ENCODE data around the gene PXN.

DNA sequence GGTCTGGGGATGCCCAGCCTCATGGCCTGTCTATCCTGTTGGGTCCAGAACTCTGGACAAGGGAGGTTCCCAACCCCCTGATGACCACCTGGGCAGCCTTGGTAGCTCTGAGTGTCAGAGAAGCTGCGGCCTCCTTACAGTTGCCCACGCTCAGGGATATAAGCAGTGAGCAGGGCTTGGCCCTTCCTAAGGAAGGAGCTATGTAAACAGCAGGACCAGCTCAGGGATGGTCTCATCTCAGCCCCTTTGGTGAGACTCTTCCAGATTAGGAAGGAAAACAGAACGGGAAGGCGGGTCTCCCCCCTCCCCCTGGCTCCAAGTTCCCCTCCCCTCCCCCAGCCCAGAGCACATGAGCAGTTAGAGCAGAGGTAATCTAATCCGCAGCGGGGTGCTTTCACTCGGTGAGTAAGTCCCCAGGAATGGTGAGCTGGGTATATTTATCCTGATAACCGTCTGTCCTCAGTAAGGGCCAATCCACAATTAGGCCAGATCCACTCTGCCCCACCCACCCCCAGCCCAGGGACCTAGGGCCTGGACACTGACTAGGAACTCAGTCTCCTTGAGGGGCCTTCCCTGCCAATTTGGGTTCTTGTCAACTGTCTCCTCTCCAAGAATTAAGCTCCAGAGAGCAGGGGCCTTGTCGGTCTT is 35.1 kb downstream of the PXN start:
- TF ChIP-seq GATA2 (IDR thresholded peaks at IDR 0.05; ENCODE audit: low read depth, low read length) (no peak), GATA3 (IDR thresholded peaks at IDR 0.05; ENCODE audit: low read depth, low read length) (no peak)

Measured in SH-SY5Y (cell line).